HUES64 (cell line): ENCODE data around the gene STARD7.
"Not testable (repeated sequence)": the region's sequence is repeated elsewhere in the genome, so short reads cannot be mapped to it uniquely, and the experiment has no call there.

Experiments used
- H3K27ac ChIP-seq: 2 replicates; pipeline ENCODE4 v1.7.0; 2013; ENCODE audit warnings: low read depth, low read length, inconsistent platforms
- H3K27me3 ChIP-seq: 2 replicates; pipeline ENCODE4 v1.6.1; 2013; ENCODE audit warnings: mild to moderate bottlenecking, low read length; ENCODE audit not compliant: insufficient read depth
- H3K36me3 ChIP-seq: 2 replicates; pipeline ENCODE4 v1.6.1; 2013; ENCODE audit warnings: mild to moderate bottlenecking, low read length; ENCODE audit not compliant: insufficient read depth
- H3K4me1 ChIP-seq: 2 replicates; pipeline ENCODE4 v1.6.1; 2013; ENCODE audit warnings: mild to moderate bottlenecking, low read length, moderate library complexity; ENCODE audit not compliant: insufficient read depth
- H3K4me3 ChIP-seq: 2 replicates; pipeline ENCODE4 v1.5.1; 2013; ENCODE audit warnings: mild to moderate bottlenecking, low read length, moderate library complexity
- H3K9ac ChIP-seq: 2 replicates; pipeline ENCODE4 v1.6.1; 2013; ENCODE audit warnings: mild to moderate bottlenecking, low read depth, low read length
- H3K9me3 ChIP-seq: 2 replicates; pipeline ENCODE4 v1.6.1; 2013; ENCODE audit warnings: low read depth, low read length; ENCODE audit not compliant: insufficient read depth
- WGBS: fragments of 150-250, 120-280 bp; methylation state at CpG from one replicate; pipeline ENCODE4 v1.1.7; 2013; ENCODE audit warnings: missing lambda C conversion rate; 5-methylcytosine and 5-hydroxymethylcytosine counted together

Gene STARD7

GRCh38 chr2:96161898-96162297 lies 46.7 kb downstream of the STARD7 start:
- no peaks in the 10 kb centered on the region for H3K9me3 ChIP-seq
- H3K27ac ChIP-seq: no peak overlapping the region
- WGBS: 94% methylated on average over 5 of the region's 5 CpGs
- H3K4me3 ChIP-seq: no peak overlapping the region
- no peaks in the 10 kb centered on the region for H3K27me3 ChIP-seq
- H3K4me1 ChIP-seq: 0 out of 2 replicates have a peak, but pooled peaks cover 10% of the 10 kb centered on the region
- H3K9ac ChIP-seq: no peak overlapping the region
- no peaks in the 10 kb centered on the region for H3K36me3 ChIP-seq

- H3K4me1 ChIP-seq: 0 out of 2 replicates have a peak, but pooled peaks cover 10% of the 10 kb centered on the region
- 98% methylated on average over 3 of the region's 5 CpGs for WGBS
- not testable (repeated sequence) for H3K9ac ChIP-seq, H3K4me3 ChIP-seq, H3K9me3 ChIP-seq, H3K27ac ChIP-seq, H3K27me3 ChIP-seq, H3K36me3 ChIP-seq
Observed at GRCh38 chr2:96160366-96160765, 48.3 kb downstream of the STARD7 start.

- H3K27ac ChIP-seq: no peak overlapping the region
- H3K4me1 ChIP-seq: 0 out of 2 replicates have a peak, but pooled peaks cover 6% of the 10 kb centered on the region
- no peaks in the 10 kb centered on the region for H3K36me3 ChIP-seq
- no peaks in the 10 kb centered on the region for H3K9me3 ChIP-seq
- 88% methylated on average over 17 of the region's 17 CpGs for WGBS
- H3K9ac ChIP-seq: no peak overlapping the region
- H3K27me3 ChIP-seq: no peaks in the 10 kb centered on the region
- no peak overlapping the region for H3K4me3 ChIP-seq
Observed at GRCh38 chr2:96159084-96159830, 49.4 kb downstream of the STARD7 start.

- no peak overlapping the region for H3K27ac ChIP-seq
- H3K4me1 ChIP-seq: 0 out of 2 replicates have a peak, but pooled peaks cover 4% of the 10 kb centered on the region
- no peaks in the 10 kb centered on the region for H3K27me3 ChIP-seq
- no peak overlapping the region for H3K9ac ChIP-seq
- WGBS: 90% methylated on average over 14 of the region's 14 CpGs
- H3K36me3 ChIP-seq: no peaks in the 10 kb centered on the region
- no peak overlapping the region for H3K4me3 ChIP-seq
- H3K9me3 ChIP-seq: no peaks in the 10 kb centered on the region
Observed at GRCh38 chr2:96158554-96158940, 50.1 kb downstream of the STARD7 start.

GRCh38 chr2:96157649-96158553 lies 50.7 kb downstream of the STARD7 start:
- Histone ChIP-seq H3K27me3 (no peaks in the 10 kb centered on the region), H3K4me3 (no peak overlapping the region), H3K9ac (no peak overlapping the region), H3K9me3 (no peaks in the 10 kb centered on the region), H3K36me3 (no peaks in the 10 kb centered on the region), H3K27ac (no peak overlapping the region), H3K4me1 (0 out of 2 replicates have a peak, but pooled peaks cover 4% of the 10 kb centered on the region)
- 81% methylated on average over 18 of the region's 19 CpGs for WGBS

- no peaks in the 10 kb centered on the region for H3K36me3 ChIP-seq
- H3K4me3 ChIP-seq: no peak overlapping the region
- no peak overlapping the region for H3K9ac ChIP-seq
- H3K27me3 ChIP-seq: no peaks in the 10 kb centered on the region
- no peaks in the 10 kb centered on the region for H3K9me3 ChIP-seq
- 94% methylated on average over 5 of the region's 5 CpGs for WGBS
- no peak overlapping the region for H3K27ac ChIP-seq
- peaks cover 6% of the 10 kb centered on the region for H3K4me1 ChIP-seq
Observed at GRCh38 chr2:96156926-96157648, 51.5 kb downstream of the STARD7 start.

GRCh38 chr2:96156011-96156820 lies 52.4 kb downstream of the STARD7 start:
- Histone ChIP-seq H3K36me3 (no peaks in the 10 kb centered on the region), H3K27me3 (no peaks in the 10 kb centered on the region), H3K4me1 (peaks cover 7% of the 10 kb centered on the region), H3K27ac (no peak overlapping the region), H3K4me3 (no peak overlapping the region), H3K9ac (no peak overlapping the region), H3K9me3 (no peaks in the 10 kb centered on the region)
- WGBS: 94% methylated on average over 10 of the region's 10 CpGs

- no peak overlapping the region for H3K4me3 ChIP-seq
- no peaks in the 10 kb centered on the region for H3K9me3 ChIP-seq
- H3K9ac ChIP-seq: no peak overlapping the region
- H3K27ac ChIP-seq: no peak overlapping the region
- H3K27me3 ChIP-seq: no peaks in the 10 kb centered on the region
- peaks cover 7% of the 10 kb centered on the region for H3K4me1 ChIP-seq
- WGBS: 88% methylated on average over 16 of the region's 16 CpGs
- H3K36me3 ChIP-seq: no peaks in the 10 kb centered on the region
Observed at GRCh38 chr2:96154506-96155380, 53.9 kb downstream of the STARD7 start.

- Histone ChIP-seq H3K9me3 (no peaks in the 10 kb centered on the region), H3K27ac (no peak overlapping the region), H3K27me3 (no peaks in the 10 kb centered on the region), H3K36me3 (no peaks in the 10 kb centered on the region), H3K9ac (no peak overlapping the region), H3K4me3 (no peak overlapping the region), H3K4me1 (peaks cover 10% of the 10 kb centered on the region)
- WGBS: 86% methylated on average over 7 of the region's 7 CpGs
Observed at GRCh38 chr2:96153991-96154431, 54.6 kb downstream of the STARD7 start.

GRCh38 chr2:96153291-96153713 lies 55.3 kb downstream of the STARD7 start:
- Histone ChIP-seq H3K27me3 (no peaks in the 10 kb centered on the region), H3K36me3 (no peaks in the 10 kb centered on the region), H3K27ac (no peak overlapping the region), H3K4me3 (no peak overlapping the region), H3K9ac (no peak overlapping the region), H3K9me3 (no peaks in the 10 kb centered on the region), H3K4me1 (peaks cover 15% of the 10 kb centered on the region)
- WGBS: 90% methylated on average over 7 of the region's 7 CpGs
